HepG2 (cell line): Measurements from ENCODE around the gene FAM222A. TPM values are rescaled to one million over a fixed set of nuclear protein-coding genes. Genes with fewer than 3 reads are reported as not detected.

ENCODE experiments used
- DDIT3 ChIP-seq: sonication (generic); formaldehyde crosslinking; IDR thresholded peaks from 2 replicates; pipeline ENCODE4 v1.4.0; 2020; ENCODE audit warnings: mild to moderate bottlenecking, missing genetic modification reagents
- EEA1 ChIP-seq: sonication (generic); formaldehyde crosslinking; IDR thresholded peaks from 2 replicates; pipeline ENCODE4 v1.5.1; 2020; ENCODE audit warnings: mild to moderate bottlenecking, missing genetic modification reagents, borderline replicate concordance
- EHMT2 ChIP-seq: fragments of 200-600 bp; sonication (generic); IDR thresholded peaks from 2 replicates; pipeline ENCODE4 v1.7.0; 2017; ENCODE audit warnings: antibody characterized with exemption, low read depth, low read length, borderline replicate concordance
- GMEB1 ChIP-seq: sonication (generic); formaldehyde crosslinking; IDR thresholded peaks from 2 replicates; pipeline ENCODE4 v1.5.1; 2020; ENCODE audit warnings: missing genetic modification reagents, mild to moderate bottlenecking, borderline replicate concordance
- GTF3A ChIP-seq: sonication (generic); formaldehyde crosslinking; conservative IDR thresholded peaks from 2 replicates; pipeline ENCODE4 v1.4.0; 2020; ENCODE audit warnings: mild to moderate bottlenecking, missing genetic modification reagents
- KDM4B ChIP-seq: sonication (generic); formaldehyde crosslinking; IDR thresholded peaks from 2 replicates; pipeline ENCODE4 v1.4.0; 2020; ENCODE audit warnings: missing genetic modification reagents
- MAF1 ChIP-seq: sonication (generic); formaldehyde crosslinking; IDR thresholded peaks from 2 replicates; pipeline ENCODE4 v1.5.0; 2020; ENCODE audit warnings: missing genetic modification reagents, borderline replicate concordance
- MXD1 ChIP-seq: sonication (generic); formaldehyde crosslinking; IDR thresholded peaks from 2 replicates; pipeline ENCODE4 v1.4.0; 2020; ENCODE audit warnings: mild to moderate bottlenecking, missing genetic modification reagents
- ONECUT2 ChIP-seq: sonication (generic); formaldehyde crosslinking; IDR thresholded peaks from 2 replicates; pipeline ENCODE4 v1.4.0; 2020; ENCODE audit warnings: missing genetic modification reagents
- PBX3 ChIP-seq: sonication (generic); formaldehyde crosslinking; IDR thresholded peaks from 2 replicates; pipeline ENCODE4 v1.8.1; 2023; ENCODE audit warnings: missing genetic modification reagents, inconsistent platforms, borderline replicate concordance
- PRDM10 ChIP-seq: sonication (generic); formaldehyde crosslinking; IDR thresholded peaks from 2 replicates; pipeline ENCODE4 v1.4.0; 2020; ENCODE audit warnings: low read depth, missing genetic modification reagents
- SSRP1 ChIP-seq: IDR thresholded peaks from 2 replicates; pipeline ENCODE4 v1.6.1; 2016; ENCODE audit warnings: control low read depth
- TBX3 ChIP-seq: fragments of 450-650 bp; IDR thresholded peaks from 2 replicates; pipeline ENCODE4 v1.6.1; 2017; ENCODE audit warnings: antibody characterized with exemption, mild to moderate bottlenecking, inconsistent platforms, borderline replicate concordance
- TFDP2 ChIP-seq: sonication (generic); formaldehyde crosslinking; IDR thresholded peaks from 2 replicates; pipeline ENCODE4 v1.4.0; 2020; ENCODE audit warnings: missing genetic modification reagents
- THRA ChIP-seq: sonication (generic); formaldehyde crosslinking; IDR thresholded peaks from 2 replicates; pipeline ENCODE4 v1.4.0; 2020; ENCODE audit warnings: missing genetic modification reagents, borderline replicate concordance
- ZMAT3 ChIP-seq: sonication (generic); formaldehyde crosslinking; conservative IDR thresholded peaks from 2 replicates; pipeline ENCODE4 v1.7.0; 2021; ENCODE audit warnings: missing genetic modification reagents
- ZNF263 ChIP-seq: sonication (generic); formaldehyde crosslinking; IDR thresholded peaks from 2 replicates; pipeline ENCODE4 v1.4.0; 2020; ENCODE audit warnings: missing genetic modification reagents
- ZNF510 ChIP-seq: sonication (generic); formaldehyde crosslinking; IDR thresholded peaks from 2 replicates; pipeline ENCODE4 v1.4.0; 2020; ENCODE audit warnings: low read depth, mild to moderate bottlenecking, missing genetic modification reagents
- ZNF75D ChIP-seq: sonication (generic); formaldehyde crosslinking; IDR thresholded peaks from 2 replicates; pipeline ENCODE4 v1.8.1; 2023; ENCODE audit warnings: missing genetic modification reagents, mild to moderate bottlenecking, borderline replicate concordance
- ZSCAN12 ChIP-seq: sonication (generic); formaldehyde crosslinking; IDR thresholded peaks from 2 replicates; pipeline ENCODE4 v1.9.0; 2021; ENCODE audit warnings: mild to moderate bottlenecking, missing genetic modification reagents
- polyA plus RNA-seq, 8 experiments: library from polyadenylated mRNA; depleted of rRNA in 3 of 8; stranded (reverse) in 7 of 8; unstranded in 1 of 8; fragments of >200 nt; fragmentation: Illumina TruSeq in 4 of 8; extraction: Trizol in 4 of 8; gene quantifications; 2 replicates each; pipeline versions ENCODE4 v1.2.1 to v1.2.3, GENCODE V29; 2011 to 2016; ENCODE audit warnings: low read depth in 4 of 8, missing spikeins in 1 of 8, mixed read lengths in 1 of 8; ENCODE audit not compliant: insufficient read depth in 1 of 8
- total RNA-seq, 5 experiments: library from RNA; depleted of rRNA; stranded (reverse); fragments of >200 nt; fragmentation: Illumina TruSeq; extraction: Trizol; gene quantifications; 2 replicates each; pipeline ENCODE4 v1.2.3, GENCODE V29; 2016; ENCODE audit warnings: low read depth in 1 of 5

Gene FAM222A
- total and polyA plus RNA-seq, 2 of the 13 experiments (the other 11 are each of a cell fraction or from before 2014, with no cell fraction given) = 2.7 to 9.6 TPM

GRCh38 chr12:109736552-109737108, 23.0 kb downstream of the FAM222A start (continued):
- TF ChIP-seq MAF1 (no peak), ONECUT2 (CRISPR knock-in tag) (no peak), TBX3 (no peak), ZSCAN12 (CRISPR knock-in tag) (no peak), THRA (no peak), TFDP2 (no peak), PBX3 (CRISPR knock-in tag) (no peak), ZNF510 (CRISPR knock-in tag) (no peak), SSRP1 (CRISPR knock-in tag) (no peak), KDM4B (CRISPR knock-in tag) (no peak), PRDM10 (CRISPR knock-in tag) (no peak), ZMAT3 (CRISPR knock-in tag) (no peak), GTF3A (no peak), EEA1 (CRISPR knock-in tag) (0 out of 2 replicates have a peak, but pooled peaks have one; percentile 40), MXD1 (CRISPR knock-in tag) (no peak), DDIT3 (no peak), EHMT2 (peak; percentile 84; the same call in 1 of the 2 replicates), GMEB1 (CRISPR knock-in tag) (no peak), ZNF75D (CRISPR knock-in tag) (no peak), ZNF263 (no peak)
